Sigmoid colon (tissue), 4 donors: ENCODE data around the gene WFDC8.

Experiments used
- EP300 ChIP-seq, 4 donors: sonication (generic); formaldehyde crosslinking; IDR thresholded peaks; one replicate each; pipeline ENCODE4 v1.6.1; 2017; ENCODE audit warnings: antibody characterized with exemption in 4 of 4
- POLR2A ChIP-seq, 2 donors: fragments of 450-650 bp; IDR thresholded peaks; one replicate each; pipeline ENCODE4 v1.6.1; 2016; ENCODE audit warnings: antibody characterized with exemption in 2 of 2, mild to moderate bottlenecking in 2 of 2, moderate library complexity in 2 of 2
- POLR2AphosphoS5 ChIP-seq, 4 donors: sonication (generic); formaldehyde crosslinking; IDR thresholded peaks; one replicate each; pipeline ENCODE4 v1.6.1; 2017; ENCODE audit warnings: antibody characterized with exemption in 4 of 4
- TF ChIP-seq, protein P1 (sequence below), 4 experiments: fragments of 450-650 bp in 3 of 4; fragments of 200-600 bp in 1 of 4; IDR thresholded peaks; one replicate each; pipeline ENCODE4 v1.5.1; 2016 to 2019; ENCODE audit warnings: antibody characterized with exemption in 4 of 4, mild to moderate bottlenecking in 3 of 4, moderate library complexity in 2 of 4

DNA sequence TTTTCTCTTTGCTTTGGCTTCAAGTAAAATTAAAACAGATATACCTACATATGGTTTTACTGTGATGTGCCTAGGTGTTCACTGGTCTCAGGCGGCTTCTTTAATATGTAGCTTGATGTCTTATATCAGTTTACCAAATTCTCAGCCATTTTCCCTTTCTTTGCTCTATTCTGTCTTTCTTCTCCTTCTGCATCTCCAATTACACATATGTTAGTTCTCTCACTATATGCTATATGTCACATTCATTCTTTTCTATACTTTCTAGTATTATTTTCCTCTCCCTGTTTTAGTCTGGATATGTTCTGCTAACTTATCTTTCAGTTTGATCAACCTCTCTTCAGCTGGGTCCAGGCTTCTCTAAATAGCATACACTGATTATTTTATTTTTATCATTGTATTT, 14.4 kb upstream of the WFDC8 start:
- TF ChIP-seq POLR2A (IDR thresholded peaks at IDR 0.05) (no peak), POLR2AphosphoS5 (IDR thresholded peaks at IDR 0.05) (no peak), EP300 (IDR thresholded peaks at IDR 0.05) (no peak)
- TF ChIP-seq, protein P1, sequence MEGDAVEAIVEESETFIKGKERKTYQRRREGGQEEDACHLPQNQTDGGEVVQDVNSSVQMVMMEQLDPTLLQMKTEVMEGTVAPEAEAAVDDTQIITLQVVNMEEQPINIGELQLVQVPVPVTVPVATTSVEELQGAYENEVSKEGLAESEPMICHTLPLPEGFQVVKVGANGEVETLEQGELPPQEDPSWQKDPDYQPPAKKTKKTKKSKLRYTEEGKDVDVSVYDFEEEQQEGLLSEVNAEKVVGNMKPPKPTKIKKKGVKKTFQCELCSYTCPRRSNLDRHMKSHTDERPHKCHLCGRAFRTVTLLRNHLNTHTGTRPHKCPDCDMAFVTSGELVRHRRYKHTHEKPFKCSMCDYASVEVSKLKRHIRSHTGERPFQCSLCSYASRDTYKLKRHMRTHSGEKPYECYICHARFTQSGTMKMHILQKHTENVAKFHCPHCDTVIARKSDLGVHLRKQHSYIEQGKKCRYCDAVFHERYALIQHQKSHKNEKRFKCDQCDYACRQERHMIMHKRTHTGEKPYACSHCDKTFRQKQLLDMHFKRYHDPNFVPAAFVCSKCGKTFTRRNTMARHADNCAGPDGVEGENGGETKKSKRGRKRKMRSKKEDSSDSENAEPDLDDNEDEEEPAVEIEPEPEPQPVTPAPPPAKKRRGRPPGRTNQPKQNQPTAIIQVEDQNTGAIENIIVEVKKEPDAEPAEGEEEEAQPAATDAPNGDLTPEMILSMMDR (IDR thresholded peaks at IDR 0.05): no peak
